NK-92 treated with Interleukin-12 subunit alpha and Interleukin-12 subunit beta, amount 100 ng/mL, for 24 hours (cell line): Measurements from ENCODE around the gene ZNF74.
"Not testable (repeated sequence)": the region's sequence is repeated elsewhere in the genome, so short reads cannot be mapped to it uniquely, and the experiment has no call there.

ENCODE experiments used
- DNase-seq: peaks from one replicate; lab custom pipeline; 2025; lab: John Stamatoyannopoulos, UW

The ZNF74 gene

GRCh38 chr22:20393705-20394476, at the start of gene ZNF74:
Gene ZNF74, plus strand, starts transcription at chr22:20394151. Its CDS starts 478 bp downstream, at chr22:20394629.
- DNase-seq: peak; percentile 56

DNA sequence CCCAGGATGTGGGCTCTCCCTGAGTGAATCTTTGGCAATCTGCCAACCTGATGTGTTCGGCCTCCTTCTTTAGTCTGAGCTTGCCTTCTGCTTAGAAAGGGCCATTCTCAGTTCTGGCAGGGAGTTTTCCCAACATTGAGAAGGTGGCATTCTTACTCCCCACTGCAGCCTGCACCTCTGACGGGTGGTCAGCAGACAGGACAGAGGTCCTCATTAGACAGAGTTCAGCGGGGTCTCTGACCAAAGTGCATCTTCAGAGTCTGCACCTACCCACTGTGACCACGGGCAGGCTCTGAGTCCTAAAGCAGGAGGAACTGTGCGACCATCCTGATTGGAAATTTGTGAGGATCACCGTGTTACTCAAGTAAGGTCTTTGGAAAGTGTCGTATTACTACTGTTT, 47.4 kb upstream of the ZNF74 start:
- DNase-seq: not testable (repeated sequence)

- not testable (repeated sequence) for DNase-seq
Measured at GRCh38 chr22:20352536-20352935, 41.4 kb upstream of the ZNF74 start.

DNA sequence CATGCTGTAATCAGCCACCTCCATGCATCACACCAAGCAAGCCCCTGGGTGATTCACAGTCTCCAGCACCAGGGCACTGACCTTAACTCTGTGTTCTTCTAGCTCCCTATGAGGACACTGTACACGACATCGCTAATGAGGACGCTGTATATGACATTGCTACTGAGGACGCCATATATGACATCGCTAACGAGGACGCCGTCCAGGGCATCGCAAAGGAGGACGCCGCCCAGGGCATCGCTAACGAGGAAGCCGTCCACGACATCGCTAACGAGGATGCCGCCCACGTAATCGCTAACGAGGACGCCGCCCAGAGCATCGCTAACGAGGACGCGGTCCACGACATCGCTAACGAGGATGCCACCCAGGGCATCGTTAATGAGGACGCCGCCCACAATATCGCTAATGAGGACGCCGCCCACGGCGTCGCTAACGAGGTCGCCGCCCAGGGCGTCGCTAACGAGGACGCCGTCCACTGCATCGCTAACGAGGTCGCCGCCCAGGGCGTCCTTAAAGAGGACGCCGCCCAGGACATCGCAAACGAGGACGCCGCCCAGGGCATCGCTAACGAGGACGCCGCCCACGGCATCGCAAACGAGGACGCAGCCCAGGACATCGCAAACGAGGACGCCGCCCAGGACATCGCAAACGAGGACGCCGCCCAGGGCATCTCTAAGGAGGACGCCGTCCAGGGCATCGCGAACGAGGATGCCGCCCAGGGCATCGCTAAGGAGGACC, 39.5 kb upstream of the ZNF74 start:
- DNase-seq: no peak

DNA sequence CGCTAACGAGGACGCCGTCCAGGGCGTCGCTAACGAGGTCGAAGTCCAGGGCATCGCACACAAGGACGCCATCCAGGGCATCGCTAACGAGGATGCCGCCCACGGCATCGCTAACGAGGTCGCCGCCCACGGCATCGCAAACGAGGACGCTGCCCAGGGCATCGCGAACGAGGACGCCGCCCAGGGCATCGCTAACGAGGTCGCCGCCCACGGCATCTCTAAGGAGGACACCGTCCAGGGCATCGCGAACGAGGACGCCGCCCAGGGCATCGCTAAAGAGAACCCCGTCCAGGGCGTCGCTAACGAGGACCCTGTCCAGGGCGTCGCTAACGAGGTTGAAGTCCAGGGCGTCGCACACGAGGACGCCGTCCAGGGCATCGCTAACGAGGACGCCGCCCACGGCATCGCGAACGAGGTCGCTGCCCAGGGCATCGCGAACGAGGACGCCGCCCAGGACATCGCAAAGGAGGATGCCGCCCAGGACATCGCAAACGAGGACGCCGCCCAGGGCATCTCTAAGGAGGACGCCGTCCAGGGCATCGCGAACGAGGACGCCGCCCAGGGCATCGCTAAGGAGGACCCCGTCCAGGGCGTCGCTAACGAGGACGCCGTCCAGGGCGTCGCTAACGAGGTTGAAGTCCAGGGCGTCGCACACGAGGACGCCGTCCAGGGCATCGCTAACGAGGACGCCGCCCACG, 37.9 kb upstream of the ZNF74 start:
- DNase-seq: not testable (repeated sequence)

GRCh38 chr22:20356906-20357305, 37.0 kb upstream of the ZNF74 start:
- not testable (repeated sequence) for DNase-seq

DNA sequence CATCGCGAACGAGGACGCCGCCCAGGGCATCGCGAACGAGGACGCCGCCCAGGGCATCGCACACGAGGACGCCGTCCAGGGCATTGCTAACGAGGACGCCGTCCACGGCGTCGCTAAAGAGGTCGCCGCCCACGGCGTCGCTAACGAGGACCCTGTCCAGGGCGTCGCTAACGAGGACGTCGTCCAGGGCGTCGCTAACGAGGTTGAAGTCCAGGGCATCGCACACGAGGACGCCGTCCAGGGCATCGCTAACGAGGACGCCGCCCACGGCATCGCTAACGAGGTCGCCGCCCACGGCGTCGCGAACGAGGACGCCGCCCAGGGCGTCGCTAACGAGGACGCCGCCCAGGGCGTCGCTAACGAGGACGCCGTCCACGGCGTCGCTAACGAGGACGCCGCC, 36.0 kb upstream of the ZNF74 start:
- not testable (repeated sequence) for DNase-seq

DNA sequence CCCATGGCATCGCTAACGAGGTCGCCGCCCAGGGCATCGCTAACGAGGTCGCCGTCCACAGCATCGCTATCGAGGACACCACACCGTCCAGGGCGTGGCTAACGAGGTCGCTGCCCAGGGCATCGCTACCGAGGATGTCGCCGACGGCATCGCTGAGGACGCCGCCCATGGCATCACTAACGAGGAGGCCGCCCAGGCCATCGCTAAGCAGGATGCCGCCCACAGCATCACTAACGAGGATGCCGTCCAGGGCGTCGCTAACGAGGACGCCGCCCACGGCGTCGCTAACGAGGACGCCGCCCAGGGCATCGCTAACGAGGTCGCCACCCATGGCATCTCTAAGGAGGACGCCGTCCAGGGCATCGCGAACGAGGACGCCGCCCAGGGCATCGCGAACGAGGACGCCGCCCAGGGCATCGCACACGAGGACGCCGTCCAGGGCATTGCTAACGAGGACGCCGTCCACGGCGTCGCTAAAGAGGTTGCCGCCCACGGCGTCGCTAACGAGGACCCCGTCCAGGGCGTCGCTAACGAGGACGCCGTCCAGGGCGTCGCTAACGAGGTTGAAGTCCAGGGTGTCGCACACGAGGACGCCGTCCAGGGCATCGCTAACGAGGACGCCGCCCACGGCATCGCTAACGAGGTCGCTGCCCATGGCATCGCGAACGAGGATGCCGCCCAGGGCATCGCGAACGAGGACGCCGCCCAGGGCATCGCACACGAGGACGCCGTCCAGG, 35.3 kb upstream of the ZNF74 start:
- not testable (repeated sequence) for DNase-seq

DNA sequence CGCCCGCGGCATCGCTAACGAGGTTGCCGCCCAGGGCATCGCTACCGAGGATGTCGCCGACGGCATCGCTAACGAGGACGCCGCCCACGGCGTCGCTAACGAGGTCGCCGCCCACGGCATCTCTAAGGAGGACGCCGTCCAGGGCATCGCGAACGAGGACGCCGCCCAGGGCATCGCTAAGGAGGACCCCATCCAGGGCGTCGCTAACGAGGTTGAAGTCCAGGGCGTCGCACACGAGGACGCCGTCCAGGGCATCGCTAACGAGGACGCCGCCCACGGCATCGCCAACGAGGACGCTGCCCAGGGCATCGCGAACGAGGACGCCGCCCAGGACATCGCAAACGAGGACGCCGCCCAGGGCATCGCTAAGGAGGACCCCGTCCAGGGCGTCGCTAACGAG, 33.7 kb upstream of the ZNF74 start:
- DNase-seq: not testable (repeated sequence)

DNA sequence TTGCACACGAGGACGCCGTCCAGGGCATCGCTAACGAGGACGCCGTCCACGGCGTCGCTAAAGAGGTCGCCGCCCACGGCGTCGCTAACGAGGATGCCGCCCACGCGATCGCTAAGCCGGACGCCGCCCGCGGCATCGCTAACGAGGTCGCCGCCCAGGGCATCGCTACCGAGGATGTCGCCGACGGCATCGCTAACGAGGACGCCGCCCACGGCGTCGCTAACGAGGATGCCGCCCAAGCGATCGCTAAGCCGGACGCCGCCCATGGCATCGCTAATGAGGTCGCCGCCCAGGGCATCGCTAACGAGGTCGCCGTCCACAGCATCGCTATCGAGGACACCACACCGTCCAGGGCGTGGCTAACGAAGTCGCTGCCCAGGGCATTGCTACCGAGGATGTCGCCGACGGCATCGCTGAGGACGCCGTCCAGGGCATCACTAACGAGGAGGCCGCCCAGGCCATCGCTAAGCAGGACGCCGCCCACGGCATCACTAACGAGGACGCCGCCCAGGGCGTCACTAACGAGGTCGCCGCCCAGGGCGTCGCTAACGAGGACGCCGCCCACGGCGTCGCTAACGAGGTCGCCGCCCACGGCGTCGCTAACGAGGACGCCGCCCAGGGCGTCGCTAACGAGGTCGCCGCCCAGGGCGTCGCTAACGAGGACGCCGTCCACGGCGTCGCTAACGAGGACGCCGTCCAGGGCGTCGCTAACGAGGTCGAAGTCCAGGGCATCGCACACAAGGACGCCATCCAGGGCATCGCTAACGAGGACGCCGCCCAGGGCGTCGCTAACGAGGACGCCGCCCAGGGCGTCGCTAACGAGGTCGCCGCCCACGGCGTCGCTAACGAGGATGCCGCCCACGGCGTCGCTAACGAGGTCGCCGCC, 32.8 kb upstream of the ZNF74 start:
- DNase-seq: not testable (repeated sequence)

- not testable (repeated sequence) for DNase-seq
Measured at GRCh38 chr22:20361752-20362229, 32.2 kb upstream of the ZNF74 start.

GRCh38 chr22:20362403-20362802, 31.5 kb upstream of the ZNF74 start:
- DNase-seq: not testable (repeated sequence)

DNA sequence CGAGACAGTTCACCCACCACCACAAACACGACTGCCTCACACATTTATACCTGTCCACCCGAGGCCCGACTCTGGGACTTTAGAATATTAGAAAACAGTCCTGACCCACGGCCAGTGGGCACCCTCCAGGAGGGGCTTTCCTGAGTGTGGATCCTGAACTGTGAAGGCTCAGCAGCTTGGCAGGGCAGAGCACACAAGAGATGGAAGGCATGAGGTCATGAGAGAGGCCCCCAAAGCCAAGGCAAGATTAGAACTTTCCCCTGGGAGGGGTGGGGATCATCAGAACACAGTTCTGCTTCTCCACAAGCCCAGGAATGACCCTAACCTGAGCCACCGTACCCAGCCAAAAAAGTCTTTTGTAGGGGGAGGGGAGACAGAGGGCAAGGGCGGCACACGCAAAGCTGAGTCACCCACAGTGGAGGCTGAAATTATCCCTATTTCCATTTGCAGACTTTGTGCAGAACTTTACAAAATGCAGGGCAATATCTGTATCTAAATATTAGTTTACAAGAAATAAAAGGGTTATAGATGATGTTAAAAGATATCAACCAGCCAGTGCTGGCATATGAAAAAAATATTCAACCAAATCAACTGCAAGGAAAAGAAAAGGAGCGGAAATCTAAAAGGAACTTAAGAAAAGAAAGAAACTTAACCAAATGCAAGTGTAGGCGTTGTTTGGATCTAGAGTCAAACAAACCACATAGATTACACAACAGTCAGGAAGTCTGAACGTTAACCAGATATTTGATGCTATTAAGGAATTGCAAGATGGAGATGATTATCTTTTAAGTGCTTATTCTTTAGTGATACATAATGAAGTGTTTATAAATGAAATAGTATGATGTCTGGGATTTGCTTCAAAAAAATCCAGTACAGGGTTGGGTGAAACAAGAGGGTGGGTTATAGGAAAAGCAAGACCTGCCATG, 29.4 kb upstream of the ZNF74 start:
- DNase-seq: not testable (repeated sequence)

DNA sequence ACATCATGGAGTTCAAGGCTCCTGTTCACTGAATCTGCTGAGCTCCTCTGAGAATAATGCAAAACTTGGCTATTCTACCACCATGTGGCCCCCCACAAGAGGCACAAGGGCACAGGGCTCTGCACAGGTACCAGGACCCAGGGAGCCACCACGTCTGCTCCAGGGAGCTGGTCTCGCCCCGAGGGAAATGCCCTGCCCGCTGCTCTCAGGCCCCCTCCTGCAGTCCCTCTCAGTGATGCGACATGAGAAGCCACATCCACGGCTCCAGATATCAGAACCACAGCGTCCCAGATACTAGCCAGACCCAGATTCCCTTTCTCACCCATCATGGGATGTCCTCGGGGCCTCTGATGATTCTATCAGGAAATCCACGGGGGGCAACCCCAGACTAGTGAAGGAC, 27.1 kb upstream of the ZNF74 start:
- DNase-seq: not testable (repeated sequence)

GRCh38 chr22:20368875-20369274, 25.1 kb upstream of the ZNF74 start:
- DNase-seq: not testable (repeated sequence)

DNA sequence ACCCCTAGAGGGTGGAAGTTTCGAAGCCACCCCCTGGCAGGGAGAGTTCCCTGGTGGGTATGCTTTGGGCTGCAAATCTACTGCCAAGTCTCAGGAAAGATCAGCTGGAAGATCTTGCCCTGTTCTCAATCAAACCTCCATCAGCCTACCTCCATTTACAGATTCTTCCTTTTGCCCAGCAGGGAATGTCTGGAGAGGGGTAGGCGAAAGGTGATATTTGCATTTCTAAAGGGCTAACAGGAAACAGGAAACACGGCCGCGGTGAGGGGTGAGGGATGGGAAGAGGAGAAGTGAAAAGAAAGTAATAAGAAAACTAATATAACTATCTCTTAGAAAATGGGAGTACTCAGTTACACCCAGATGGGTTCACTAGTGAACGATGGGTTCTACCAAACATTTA, 22.3 kb upstream of the ZNF74 start:
- DNase-seq: not testable (repeated sequence)

- not testable (repeated sequence) for DNase-seq
Measured at GRCh38 chr22:20372406-20372854, 21.5 kb upstream of the ZNF74 start.

DNA sequence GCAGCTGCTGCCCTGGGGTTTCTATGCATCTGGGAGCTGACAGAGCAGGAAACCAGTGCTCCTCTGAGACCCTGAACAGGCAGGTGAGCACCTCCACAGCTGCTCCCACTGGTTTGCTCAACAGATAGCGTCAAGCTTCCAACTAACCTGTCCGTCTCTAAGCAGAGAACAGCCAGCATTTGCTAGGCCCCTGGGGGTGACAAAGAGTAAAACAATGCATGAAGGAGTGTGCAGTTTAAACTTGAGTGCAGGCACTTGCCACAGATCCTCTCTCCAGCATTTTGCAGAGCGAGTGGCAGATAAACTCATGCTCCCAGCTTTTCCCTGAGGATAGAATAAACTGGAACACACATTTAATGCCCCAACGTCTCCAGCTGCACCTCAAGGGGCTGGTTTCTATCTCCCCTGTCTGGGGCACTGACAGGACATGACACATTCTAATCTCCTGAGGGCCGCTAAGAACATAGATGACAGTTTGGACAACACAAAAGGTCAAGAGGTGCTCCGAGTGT, 20.7 kb upstream of the ZNF74 start:
- not testable (repeated sequence) for DNase-seq

DNA sequence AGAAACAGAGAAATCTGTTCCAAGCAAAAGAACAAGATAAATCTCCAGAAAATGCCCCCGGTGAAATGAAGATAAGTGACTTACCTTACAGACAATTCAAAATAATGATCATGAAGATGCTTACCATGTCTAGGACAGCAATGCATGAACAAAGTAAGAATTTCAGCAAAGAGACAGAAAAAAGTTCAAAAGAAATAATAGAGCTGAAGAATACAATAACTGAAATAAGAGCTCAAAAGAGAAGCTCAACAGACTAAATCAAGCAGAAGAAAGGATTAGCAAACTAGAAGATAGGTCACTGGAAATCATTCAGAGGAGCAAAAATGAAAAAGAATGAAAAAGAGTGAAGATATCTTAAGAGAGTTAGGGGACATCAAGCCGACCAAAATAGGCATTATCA, 19.8 kb upstream of the ZNF74 start:
- not testable (repeated sequence) for DNase-seq
